ENCODE data around the gene CABLES1.

DNA sequence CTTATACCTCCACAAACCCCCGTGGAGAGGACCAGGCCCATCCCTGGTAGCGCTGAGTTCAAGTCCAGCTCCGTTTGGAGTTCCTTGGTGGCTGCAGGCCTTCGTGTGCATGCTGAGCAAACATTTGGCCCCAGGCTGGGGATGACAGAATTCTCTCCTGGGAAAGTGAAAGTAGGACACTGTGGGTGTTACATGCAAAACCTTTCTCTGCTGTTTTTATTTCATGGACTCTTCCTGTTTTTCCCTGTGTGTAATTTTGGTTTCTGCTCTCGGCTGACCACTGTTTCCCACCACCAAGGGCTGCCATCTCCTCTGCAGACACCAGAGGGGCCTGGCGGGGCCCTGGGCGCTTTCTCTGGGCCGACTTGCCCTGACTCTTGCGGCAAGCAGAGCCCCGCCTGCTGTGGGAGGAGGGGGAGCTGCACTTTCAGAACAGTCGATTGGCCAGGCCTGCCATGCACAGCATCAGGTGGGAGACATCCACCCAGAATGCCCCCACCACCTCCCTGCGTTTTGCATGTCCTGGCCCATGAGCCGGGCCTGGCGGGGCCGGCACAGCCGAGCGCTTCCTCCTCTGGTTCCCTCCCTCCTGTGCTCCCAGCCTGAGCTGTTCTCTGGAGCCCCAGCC is 102.4 kb downstream of the CABLES1 start:
- TF ChIP-seq POLR2A (IDR thresholded peaks at IDR 0.05) (no peak), POLR2AphosphoS5 (IDR thresholded peaks at IDR 0.05) (peak in 1 of 3 donors; percentile 13)
- TF ChIP-seq, protein P1, sequence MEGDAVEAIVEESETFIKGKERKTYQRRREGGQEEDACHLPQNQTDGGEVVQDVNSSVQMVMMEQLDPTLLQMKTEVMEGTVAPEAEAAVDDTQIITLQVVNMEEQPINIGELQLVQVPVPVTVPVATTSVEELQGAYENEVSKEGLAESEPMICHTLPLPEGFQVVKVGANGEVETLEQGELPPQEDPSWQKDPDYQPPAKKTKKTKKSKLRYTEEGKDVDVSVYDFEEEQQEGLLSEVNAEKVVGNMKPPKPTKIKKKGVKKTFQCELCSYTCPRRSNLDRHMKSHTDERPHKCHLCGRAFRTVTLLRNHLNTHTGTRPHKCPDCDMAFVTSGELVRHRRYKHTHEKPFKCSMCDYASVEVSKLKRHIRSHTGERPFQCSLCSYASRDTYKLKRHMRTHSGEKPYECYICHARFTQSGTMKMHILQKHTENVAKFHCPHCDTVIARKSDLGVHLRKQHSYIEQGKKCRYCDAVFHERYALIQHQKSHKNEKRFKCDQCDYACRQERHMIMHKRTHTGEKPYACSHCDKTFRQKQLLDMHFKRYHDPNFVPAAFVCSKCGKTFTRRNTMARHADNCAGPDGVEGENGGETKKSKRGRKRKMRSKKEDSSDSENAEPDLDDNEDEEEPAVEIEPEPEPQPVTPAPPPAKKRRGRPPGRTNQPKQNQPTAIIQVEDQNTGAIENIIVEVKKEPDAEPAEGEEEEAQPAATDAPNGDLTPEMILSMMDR (IDR thresholded peaks at IDR 0.05): peak in 4 of 5 experiments; percentile 9 to 45 (median 29)

Measured in transverse colon (tissue), 4 donors.